SW480 (cell line): ENCODE results near the gene C2CD5.
"Not testable (repeated sequence)": the region's sequence is repeated elsewhere in the genome, so short reads cannot be mapped to it uniquely, and the experiment has no call there.

Experiments used
- DNase-seq: peaks from one replicate; pipeline ENCODE4 v3.0.0-alpha.2; 2016; ENCODE audit warnings: low spot score

Gene C2CD5, protein sequence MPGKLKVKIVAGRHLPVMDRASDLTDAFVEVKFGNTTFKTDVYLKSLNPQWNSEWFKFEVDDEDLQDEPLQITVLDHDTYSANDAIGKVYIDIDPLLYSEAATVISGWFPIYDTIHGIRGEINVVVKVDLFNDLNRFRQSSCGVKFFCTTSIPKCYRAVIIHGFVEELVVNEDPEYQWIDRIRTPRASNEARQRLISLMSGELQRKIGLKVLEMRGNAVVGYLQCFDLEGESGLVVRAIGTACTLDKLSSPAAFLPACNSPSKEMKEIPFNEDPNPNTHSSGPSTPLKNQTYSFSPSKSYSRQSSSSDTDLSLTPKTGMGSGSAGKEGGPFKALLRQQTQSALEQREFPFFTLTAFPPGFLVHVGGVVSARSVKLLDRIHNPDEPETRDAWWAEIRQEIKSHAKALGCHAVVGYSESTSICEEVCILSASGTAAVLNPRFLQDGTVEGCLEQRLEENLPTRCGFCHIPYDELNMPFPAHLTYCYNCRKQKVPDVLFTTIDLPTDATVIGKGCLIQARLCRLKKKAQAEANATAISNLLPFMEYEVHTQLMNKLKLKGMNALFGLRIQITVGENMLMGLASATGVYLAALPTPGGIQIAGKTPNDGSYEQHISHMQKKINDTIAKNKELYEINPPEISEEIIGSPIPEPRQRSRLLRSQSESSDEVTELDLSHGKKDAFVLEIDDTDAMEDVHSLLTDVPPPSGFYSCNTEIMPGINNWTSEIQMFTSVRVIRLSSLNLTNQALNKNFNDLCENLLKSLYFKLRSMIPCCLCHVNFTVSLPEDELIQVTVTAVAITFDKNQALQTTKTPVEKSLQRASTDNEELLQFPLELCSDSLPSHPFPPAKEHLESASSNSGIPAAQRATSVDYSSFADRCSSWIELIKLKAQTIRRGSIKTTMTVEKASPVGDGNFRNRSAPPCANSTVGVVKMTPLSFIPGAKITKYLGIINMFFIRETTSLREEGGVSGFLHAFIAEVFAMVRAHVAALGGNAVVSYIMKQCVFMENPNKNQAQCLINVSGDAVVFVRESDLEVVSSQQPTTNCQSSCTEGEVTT

DNA sequence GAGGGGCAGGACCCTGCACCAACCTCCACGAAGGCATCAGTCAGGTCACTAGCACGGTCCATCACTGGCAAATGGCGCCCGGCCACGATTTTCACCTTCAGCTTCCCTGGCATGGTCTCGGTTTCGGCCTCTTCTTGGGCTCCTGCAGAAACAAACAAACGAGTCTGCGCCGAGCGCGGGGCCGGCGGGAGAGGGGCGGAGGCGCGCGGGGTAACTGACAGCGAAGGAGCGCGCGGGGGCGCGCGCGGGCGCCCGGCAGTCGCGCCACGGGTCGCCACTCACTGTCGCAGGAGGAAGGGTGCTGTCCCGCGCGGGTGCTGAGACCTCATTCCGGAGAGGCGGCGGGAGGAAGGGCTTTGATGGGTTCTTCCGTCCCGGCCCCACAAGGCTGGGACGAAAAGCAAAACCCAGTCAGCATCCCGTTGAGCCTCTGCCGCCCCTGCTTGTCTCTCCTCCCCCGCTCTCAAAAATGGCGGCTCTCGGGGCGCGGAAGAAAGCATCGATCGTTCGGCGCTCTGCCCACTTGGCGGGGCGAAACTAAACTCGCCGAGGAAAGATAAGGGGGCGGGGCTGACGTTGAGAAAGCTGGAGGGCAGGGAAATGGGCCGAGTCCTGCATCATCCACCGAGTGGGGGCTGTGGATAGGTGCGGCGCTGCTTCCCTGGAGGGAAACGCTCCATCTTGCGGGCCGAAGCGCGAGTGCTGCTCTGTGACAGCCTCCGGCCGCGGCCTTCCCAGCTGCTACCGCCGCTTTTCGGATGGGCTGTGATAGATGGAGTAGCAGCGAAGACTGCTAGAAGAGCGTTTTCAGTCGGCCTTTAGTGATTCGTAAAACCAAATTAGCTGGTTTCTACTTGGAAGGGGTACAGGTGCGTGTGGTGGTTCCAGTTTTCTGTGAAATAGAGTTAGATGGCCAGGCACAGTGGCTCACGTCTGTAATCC is at the start of gene C2CD5:
Gene C2CD5 (minus strand): TSS at position 505 of the 942 bp plus-strand sequence. CDS start 392 bp downstream, at position 113.
- DNase-seq: peak; percentile 100

DNA sequence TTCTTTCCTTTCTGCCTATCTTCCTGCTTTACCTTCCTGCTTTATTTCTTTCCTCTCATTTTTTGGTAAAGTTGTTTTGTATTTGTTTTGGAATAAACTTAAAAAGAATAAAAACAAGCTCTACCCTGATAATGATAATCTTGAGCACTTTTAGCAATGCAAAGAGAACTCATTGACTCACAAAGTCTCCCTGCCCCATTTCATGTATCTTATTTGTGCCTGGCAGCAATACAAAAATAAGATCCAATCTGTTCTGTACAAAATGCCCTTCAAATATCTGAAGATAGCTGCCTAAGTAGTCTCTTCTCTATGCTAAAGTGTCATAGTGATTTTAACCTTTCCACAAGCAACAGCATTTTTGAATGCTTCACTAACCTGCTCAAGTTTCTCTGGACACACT is 49.5 kb upstream of the C2CD5 start:
- no peak for DNase-seq

DNA sequence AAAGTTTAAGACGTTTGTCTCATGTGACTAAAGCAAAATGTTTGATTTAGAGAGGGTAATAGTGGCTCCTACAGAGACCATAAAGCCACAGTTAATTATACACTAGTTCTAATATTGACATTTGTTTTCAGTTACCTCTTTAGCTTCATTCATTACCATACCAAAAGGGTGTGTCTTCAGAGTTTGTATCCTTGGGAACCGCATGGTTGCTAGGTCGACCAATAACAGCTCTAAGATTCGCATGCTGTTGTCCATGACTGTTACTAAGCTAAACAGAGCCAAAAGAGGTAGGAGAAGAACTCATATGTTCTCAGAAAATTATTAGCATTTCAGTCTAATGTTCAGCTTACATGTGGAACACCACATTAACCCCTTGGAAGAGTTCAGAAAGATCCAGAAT is 44.5 kb upstream of the C2CD5 start:
- peak; percentile 84 for DNase-seq

DNA sequence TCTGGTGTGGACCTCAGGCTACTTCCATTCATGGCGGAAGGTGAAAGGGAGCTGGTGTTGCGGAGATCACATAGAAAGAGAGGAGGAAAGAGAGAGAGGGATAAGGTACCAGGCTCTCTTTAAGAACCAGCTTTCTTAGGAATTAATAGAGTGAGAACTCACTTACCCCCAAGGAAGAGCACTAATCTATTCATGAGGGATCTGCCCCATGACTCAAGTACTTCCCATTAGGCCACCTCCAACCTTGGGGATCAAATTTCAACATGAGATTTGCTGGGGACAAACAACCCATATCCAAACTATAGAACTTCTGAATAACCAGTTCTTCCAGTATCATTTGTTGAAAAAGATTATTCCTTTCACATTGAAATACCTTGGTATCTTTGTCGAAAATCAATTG is 34.0 kb upstream of the C2CD5 start:
- DNase-seq: no peak

DNA sequence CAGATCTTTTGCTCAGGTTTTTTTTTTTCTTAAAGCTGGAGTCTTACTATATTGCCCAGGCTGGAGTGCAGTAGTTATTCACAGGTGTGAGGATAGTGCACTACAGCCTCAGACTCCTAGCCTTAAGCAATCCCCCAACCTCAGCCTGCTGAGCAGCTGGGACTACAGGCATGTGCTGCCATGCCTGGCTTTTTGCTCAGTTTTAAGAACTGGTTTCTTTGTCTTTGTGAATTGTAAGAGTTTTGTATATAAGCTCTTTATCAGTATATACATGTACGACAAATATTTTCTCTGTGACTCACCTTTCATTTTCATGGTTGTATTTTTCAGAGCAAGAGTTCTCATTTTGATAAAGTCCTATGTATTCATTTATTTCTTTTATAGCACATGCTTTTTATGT is 33.3 kb upstream of the C2CD5 start:
- no peak for DNase-seq

DNA sequence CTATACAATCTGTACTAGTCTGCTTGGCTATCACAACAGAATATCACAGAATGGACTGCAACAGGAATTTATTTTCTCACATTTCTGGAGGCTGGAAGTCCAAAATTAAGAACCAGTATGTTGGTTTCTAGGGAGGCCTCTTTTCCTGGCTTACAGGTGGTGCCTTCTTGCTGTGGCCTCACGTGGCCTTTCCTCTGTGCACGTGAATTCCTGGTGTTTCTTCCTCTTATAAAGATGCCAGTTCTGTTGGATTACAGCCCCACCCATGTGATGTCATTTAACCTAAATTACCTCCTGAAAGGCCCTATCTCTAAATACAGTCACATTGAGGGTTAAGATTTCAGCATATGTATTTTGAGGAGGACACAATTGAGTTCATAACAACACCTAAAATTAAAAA is 32.1 kb upstream of the C2CD5 start:
- no peak for DNase-seq

DNA sequence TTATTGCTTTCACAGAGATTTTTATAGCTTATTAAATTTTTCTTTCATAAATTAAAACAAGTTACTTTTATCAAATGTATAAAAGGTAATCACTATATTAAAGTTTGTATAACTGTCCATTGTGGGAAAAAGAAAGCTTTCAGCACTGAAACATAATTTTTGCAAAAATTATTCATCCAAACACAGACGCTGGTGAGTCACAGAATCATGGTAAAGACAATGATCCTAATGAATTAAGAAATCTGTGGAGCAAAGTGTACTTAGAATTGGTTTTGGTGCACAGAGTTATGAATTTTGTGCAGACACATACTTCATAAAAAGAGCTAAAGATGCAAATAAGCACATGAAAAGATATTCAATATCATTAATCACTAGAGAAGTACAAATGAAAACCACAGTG is 31.7 kb upstream of the C2CD5 start:
- no peak for DNase-seq

DNA sequence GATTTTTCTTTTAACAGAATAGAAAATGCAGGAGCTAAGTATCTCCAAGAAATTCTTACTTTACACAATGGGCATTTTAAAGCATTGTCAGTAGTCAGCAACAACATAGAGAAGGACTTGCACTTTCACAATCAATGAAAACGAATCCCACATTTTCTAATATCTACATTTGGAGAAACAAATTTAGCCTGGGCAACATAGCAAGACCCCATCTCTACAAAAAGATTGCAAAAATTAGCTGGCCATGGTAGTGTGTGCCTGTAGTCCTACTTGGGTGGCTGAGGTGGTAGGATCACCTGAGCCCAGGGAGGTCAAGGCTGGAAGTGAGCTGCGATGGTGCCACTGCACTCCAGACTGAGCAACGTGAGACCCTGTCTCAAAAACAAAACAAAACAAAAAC is 30.6 kb upstream of the C2CD5 start:
- no peak for DNase-seq

DNA sequence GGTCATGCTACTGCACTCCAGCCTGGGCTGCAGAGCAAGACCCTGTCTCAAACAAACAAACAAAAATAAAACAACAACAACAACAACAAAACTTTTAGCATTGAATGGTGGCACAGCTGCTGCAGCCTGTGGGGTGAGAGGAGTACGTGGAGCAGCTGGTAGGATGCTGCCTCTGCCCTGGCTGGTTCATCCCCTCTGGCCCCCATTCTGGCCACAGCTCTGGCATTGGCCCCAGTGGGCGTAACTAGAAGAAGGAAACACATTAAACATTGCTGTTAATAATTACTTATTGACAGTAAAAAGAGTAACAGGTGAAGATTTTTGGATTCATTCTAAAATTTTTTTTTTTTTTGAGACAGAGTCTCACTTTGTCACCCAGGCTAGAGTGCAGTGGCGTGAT is 28.8 kb upstream of the C2CD5 start:
- no peak for DNase-seq

DNA sequence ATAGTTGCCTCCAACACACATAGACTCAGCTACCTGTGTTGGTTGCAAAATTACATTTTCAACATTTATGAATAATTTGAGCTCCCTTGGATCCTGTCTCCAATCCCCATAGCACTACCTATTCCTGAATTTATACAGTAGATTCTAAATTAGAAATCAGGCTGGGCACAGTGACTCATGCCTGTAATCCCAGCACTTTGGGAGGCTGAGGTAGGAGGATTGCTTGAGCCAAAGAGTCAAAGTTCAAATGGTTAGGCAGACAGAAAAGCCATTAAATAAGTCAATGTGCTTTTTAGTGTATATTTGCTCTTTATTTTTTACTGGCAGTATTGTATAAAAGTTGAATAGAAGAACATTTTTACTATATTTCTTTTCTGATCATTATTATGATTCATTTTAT is 24.9 kb upstream of the C2CD5 start:
- no peak for DNase-seq

DNA sequence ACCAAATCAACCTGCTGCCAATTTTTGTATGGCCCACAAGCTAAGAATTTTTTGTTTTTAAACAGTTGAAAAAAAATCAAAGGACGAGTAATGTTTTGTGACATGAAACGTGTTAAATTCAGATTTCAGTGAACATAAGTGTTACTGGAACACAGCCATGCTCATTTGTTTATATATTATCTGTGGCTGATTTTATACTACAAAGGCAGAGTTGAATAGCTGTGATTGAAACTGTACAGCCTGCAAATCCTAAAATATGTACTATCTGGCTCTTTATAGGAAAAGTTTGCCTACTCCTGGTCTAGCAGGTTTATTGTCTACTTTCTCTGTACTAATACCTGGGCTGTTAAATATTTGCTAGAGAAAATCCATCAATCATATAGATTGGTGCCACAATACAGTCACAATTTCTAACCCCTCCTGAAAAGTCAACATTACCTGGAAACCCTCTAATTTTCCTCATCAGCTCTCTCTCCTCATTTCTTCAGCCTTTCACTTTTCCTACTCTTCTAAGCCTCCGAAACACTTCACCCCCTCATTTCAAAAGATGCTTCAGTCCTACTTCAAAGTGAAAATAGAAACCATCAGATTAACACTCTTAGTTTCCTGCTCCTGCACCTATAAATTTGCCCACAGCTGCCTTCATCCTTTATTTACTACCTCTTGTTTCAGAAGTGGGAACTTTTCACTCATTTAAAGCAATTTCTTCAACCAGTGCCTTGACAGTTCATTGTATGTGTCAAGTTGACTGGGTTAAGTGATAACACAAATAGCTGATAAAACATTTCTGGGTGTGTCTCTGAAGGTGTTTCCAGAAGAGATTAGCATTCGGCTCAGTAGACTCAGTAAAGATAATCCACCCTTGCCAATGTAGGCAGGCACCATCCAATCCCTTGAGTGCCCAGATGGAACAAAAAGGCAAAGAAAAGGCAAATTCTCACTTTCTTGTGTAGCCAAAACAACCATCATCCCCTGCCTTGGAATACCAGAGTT is 18.0 kb upstream of the C2CD5 start:
- no peak for DNase-seq

DNA sequence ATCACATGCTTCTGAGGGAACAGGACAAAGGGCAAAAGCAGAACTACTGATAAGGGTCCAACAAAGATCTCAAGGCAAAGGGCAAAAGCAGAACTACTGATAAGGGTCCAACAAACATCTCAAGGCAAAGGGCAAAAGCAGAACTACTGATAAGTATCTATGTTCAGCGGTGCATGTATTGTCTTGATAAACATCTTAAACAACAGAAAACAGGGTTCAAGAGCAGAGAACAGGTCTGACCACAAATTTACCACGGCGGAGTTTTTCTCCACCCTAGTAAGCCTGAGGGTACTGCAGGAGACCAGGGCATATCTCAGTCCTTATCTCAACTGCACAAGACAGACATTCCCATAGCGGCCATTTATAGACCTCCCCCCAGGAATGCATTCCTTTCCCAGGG is 10.4 kb upstream of the C2CD5 start:
- DNase-seq: not testable (repeated sequence)

DNA sequence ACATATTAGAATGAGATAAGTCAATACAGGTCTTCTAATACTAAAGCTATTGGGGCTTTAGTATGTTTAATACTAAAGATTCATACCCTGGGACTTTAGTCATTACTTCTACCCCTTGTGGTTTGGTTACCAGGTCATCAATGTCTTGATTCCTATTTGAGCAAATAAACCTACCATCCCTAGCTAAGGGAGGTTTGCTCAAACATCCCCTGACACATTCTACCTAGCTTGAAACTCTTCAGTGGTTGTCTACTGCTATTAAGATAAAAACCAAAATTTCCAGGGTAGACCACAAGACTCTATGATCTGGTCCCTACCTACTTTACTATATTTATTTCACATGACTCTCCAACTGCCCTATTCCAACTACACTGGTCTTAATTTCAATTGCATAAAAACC is 7.3 kb upstream of the C2CD5 start:
- no peak for DNase-seq

DNA sequence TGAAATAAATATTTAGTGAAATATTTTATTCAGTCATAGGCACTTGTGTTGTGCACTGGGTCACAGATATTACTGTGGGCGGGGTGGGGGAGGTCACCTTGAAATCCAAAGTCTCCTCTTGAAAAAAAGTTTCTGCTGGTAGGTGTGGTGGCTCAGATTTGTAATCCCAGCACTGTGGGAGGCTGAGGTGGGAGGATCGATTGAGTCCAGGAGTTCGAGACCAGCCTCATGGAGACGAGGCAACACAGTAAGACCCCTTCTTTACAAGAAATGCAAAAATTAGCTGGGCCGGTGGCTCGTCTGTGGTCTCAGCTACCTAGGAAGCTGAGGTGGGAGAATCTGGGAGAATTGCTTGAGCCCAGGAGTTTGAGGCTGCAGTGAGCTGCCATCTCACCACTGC is 913 bp upstream of the C2CD5 start:
- DNase-seq: no peak

DNA sequence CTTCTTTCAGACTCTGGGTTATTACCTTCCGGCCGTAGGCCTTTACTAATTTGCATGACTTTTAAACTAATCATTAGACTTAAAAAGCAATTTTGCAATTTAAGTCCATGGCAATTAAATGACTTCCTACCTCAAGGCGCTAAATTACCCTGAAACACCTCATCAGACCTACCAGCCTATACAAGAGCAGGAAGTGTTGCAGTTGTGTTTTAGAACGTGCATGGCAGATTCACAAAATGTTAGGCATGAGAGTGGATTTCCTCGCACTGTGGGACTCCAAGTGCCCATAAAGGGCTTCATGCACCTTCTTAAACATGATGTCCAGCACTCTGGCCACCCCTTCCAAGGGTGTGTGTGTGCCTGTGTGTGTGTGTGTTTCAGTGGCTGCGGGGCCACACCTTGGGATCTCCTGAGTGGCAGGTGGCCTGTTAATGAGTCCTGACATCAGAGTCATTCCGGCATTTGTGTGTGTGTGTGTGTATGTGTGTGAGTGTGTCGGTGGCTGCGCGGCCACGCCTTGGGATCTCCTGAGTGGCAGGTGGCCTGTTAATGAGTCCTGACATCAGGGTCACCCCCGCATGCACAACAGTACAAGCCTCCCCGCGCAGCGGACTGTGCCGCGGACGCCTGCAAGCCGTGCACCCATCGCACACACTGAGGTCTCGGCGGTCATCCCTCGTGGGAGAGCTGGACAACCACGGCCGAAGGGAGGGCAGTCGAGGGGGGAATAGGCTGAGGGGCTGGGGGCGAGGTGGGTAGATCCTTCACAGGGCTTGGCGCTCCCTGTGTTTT is 900 bp downstream of the C2CD5 start:
- DNase-seq: peak; percentile 98

DNA sequence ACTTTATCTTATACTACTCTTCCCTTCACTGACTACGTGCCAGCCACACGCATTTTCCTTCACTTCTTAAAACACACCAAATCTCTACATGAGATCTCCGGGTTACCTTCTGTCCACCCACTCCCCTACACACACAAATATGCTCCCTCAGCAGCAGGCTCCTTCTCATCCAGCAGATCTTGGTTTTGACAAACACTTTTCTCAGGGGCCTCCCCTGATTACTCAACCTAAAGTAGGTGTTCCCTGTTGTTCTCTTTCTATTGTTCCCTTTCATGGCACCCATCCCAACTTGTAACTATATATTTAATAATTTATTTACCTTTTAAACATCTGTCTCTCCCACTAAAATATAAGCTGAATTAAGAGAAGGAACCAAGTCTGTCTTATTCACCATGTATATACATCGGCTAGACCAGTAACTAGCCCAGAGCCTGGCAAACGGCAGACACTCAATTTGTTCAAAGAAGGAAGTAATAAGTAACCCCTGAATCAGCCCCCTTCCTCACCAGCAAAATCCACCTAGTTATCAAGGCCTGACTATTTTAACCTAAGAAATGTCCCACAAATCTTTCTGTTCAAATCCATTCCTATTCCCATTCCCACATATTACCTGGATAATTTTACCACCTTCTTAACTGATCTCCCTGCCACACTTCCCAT is 2.7 kb downstream of the C2CD5 start:
- DNase-seq: no peak

DNA sequence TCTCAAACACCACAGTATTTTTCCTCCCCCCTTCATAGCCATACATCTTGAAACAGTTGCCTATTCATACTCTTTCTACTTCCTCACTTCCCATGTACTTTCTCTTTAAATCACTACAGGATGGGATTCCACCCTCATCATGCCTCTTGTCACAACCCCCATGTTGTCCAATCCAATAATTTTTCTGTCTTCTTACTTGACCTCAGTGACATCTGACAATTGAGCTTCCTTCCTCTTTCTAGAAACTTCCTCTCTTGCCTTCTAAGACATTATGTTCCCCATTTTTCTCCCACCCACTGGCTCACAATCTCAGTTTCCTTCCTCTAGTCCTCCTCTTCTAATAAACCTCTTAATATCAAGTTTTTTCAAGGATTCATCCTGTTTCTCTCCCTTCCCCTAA is 5.3 kb downstream of the C2CD5 start:
- no peak for DNase-seq

DNA sequence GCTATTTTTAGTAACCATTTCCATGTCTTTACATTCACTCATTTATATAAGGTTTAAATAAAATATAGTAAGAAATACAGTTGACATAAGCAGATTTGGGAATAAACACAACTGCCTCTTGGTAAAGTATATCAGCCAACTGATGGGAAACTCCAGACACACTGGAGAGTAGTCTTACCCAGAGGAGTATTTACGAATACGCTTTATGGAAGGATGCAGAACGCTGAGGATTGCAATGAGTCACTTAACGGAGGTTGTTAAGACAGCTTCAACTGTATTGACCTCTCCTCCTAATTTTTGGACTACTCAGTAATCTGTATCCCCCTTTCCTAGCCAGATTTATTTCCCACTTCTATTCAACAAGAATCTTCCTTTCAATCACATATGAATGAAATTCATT is 6.0 kb downstream of the C2CD5 start:
- no peak for DNase-seq

DNA sequence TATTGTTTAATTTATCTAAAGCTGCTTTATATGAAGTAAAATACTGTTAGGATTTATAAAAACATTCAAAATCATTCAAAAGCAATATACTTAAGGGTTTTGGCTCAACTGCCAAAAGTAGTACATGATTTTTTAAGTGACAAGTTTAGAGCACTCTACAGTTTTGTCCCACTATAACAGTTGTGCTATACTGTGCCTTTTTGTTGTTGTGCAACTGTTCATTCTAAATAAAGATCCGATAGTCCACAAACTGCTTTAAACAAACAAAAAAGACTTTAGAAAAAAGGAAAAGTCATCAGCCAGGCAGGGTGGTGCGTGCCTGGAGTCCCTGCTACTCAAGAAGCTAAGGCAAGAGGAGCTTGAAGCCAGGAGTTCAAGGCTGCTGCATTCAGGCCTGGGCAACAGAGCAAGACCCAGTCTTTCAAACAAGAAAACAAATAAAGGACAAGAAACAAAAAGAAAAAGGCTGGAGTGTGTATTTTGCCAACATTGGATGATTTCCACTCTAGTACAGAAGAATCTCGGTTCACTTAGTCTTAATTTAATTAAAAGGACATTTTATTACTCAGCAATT is 7.3 kb downstream of the C2CD5 start:
- DNase-seq: no peak
